Fibroblast of lung (primary cell): ENCODE measurements around the gene CAVIN3. TPM values are rescaled to one million over a fixed set of nuclear protein-coding genes. Genes with fewer than 3 reads are reported as not detected.
"Not testable (repeated sequence)": the region's sequence is repeated elsewhere in the genome, so short reads cannot be mapped to it uniquely, and the experiment has no call there.

ENCODE experiments used
- DNase-seq, 2 donors: peaks; one replicate each; pipeline versions ENCODE4 v3.0.0 to v3.0.0-alpha.2; 2010; ENCODE audit warnings: low read depth in 2 of 2
- H2AFZ ChIP-seq: 2 replicates; pipeline ENCODE4 v1.5.1; 2012; ENCODE audit warnings: low read length, control low read depth, inconsistent platforms
- H3K27ac ChIP-seq: 2 replicates; pipeline ENCODE4 v1.5.1; 2011; ENCODE audit warnings: low read length, control low read depth; ENCODE audit not compliant: insufficient read depth
- H3K27me3 ChIP-seq: 2 replicates; pipeline ENCODE4 v1.5.1; 2011; ENCODE audit warnings: mild to moderate bottlenecking, low read length; ENCODE audit not compliant: control insufficient read depth, insufficient read depth
- H3K36me3 ChIP-seq: 2 replicates; pipeline ENCODE4 v1.5.1; 2011; ENCODE audit warnings: low read length; ENCODE audit not compliant: control insufficient read depth, insufficient read depth
- H3K4me1 ChIP-seq: 2 replicates; pipeline ENCODE4 v1.5.1; 2011; ENCODE audit warnings: low read length; ENCODE audit not compliant: control insufficient read depth, insufficient read depth; ENCODE audit errors: extremely low read depth
- H3K4me2 ChIP-seq: 2 replicates; pipeline ENCODE4 v1.5.1; 2011; ENCODE audit warnings: low read length, control low read depth; ENCODE audit not compliant: insufficient read depth; ENCODE audit errors: extremely low read depth
- H3K4me3 ChIP-seq, 4 experiments: fragments of 200-600 bp in 1 of 4; sonication (generic) in 1 of 4; replicated peaks in 1 of 4; 2 replicates each; pipeline ENCODE4 v1.5.1; 2011 to 2016; ENCODE audit warnings: low read length in 4 of 4, low read depth in 3 of 4, mild to moderate bottlenecking in 3 of 4, control low read depth in 2 of 4, inconsistent platforms in 1 of 4, mixed read lengths in 1 of 4; ENCODE audit not compliant: insufficient read depth in 1 of 4; ENCODE audit errors: control extremely low read depth in 1 of 4
- H3K79me2 ChIP-seq: 2 replicates; pipeline ENCODE4 v1.5.1; 2012; ENCODE audit warnings: mild to moderate bottlenecking, low read length, inconsistent platforms; ENCODE audit not compliant: control insufficient read depth, insufficient read depth
- H3K9ac ChIP-seq: 2 replicates; pipeline ENCODE4 v1.5.1; 2011; ENCODE audit warnings: mild to moderate bottlenecking, low read length, control low read depth; ENCODE audit not compliant: insufficient read depth
- H3K9me3 ChIP-seq: 2 replicates; pipeline ENCODE4 v1.5.1; 2012; ENCODE audit warnings: low read depth, low read length; ENCODE audit not compliant: control insufficient read depth, insufficient read depth
- H4K20me1 ChIP-seq: 2 replicates; pipeline ENCODE4 v1.5.1; 2011; ENCODE audit warnings: low read length; ENCODE audit not compliant: control insufficient read depth, insufficient read depth; ENCODE audit errors: extremely low read depth
- CTCF ChIP-seq, 2 donors: IDR thresholded peaks in 1 of 2; conservative IDR thresholded peaks in 1 of 2; 1 replicate in 1 of 2; 2 replicates in 1 of 2; pipeline ENCODE4 v1.5.1; 2011 to 2012; ENCODE audit warnings: low read length in 2 of 2, control low read depth in 1 of 2, inconsistent platforms in 1 of 2, low read depth in 1 of 2, mild to moderate bottlenecking in 1 of 2
- EZH2 ChIP-seq: IDR thresholded peaks from 2 replicates; pipeline ENCODE4 v1.5.1; 2012; ENCODE audit warnings: low read length, control low read depth, mild to moderate bottlenecking; ENCODE audit errors: missing control alignments
- polyA plus RNA-seq, 2 donors: library from polyadenylated mRNA; depleted of rRNA in 1 of 2; stranded (reverse) in 1 of 2; unstranded in 1 of 2; fragments of >200 nt; gene quantifications; 2 replicates each; pipeline ENCODE4 v1.2.1, GENCODE V29; 2011 to 2012; ENCODE audit warnings: missing spikeins in 1 of 2
- total RNA-seq: library from RNA; depleted of rRNA; stranded (reverse); fragments of >200 nt; gene quantifications from 2 replicates; pipeline ENCODE4 v1.2.1, GENCODE V29; 2014

The CAVIN3 gene
- total and polyA plus RNA-seq, 2 donors (not counting 1 experiment from before 2014, with no cell fraction given) = 50.9 to 87.9 TPM

GRCh38 chr11:6284250-6284649 is 36.1 kb downstream of the CAVIN3 start:
- H3K4me1 ChIP-seq = no peaks in the 10 kb centered on the region
- H3K27ac ChIP-seq = no peak overlapping the region
- peaks cover 6% of the 10 kb centered on the region for H3K27me3 ChIP-seq
- H3K36me3 ChIP-seq = no peaks in the 10 kb centered on the region
- H2AFZ ChIP-seq = no peak overlapping the region
- H4K20me1 ChIP-seq = no peaks in the 10 kb centered on the region
- H3K79me2 ChIP-seq = no peaks in the 10 kb centered on the region
- DNase-seq = no peak
- H3K9ac ChIP-seq = no peak overlapping the region
- H3K9me3 ChIP-seq = no peaks in the 10 kb centered on the region
- no peak for TF ChIP-seq EZH2
- H3K4me3 ChIP-seq = no peak overlapping the region
- H3K4me2 ChIP-seq = no peak overlapping the region

GRCh38 chr11:6283453-6284023 is 36.8 kb downstream of the CAVIN3 start:
- H3K9me3 ChIP-seq = no peaks in the 10 kb centered on the region
- no peak for DNase-seq
- no peaks in the 10 kb centered on the region for H3K4me1 ChIP-seq
- no peaks in the 10 kb centered on the region for H4K20me1 ChIP-seq
- no peak overlapping the region for H2AFZ ChIP-seq
- H3K27me3 ChIP-seq = peaks cover 6% of the 10 kb centered on the region
- no peaks in the 10 kb centered on the region for H3K36me3 ChIP-seq
- H3K4me3 ChIP-seq = no peak overlapping the region
- H3K27ac ChIP-seq = no peak overlapping the region
- H3K4me2 ChIP-seq = no peak overlapping the region
- TF ChIP-seq CTCF (conservative IDR thresholded peaks at IDR 0.05 in 1 of 2, IDR thresholded peaks at IDR 0.05 in 1 of 2; ENCODE audit: low read depth in 1 of 2, low read length in 2 of 2) (no peak), EZH2 (no peak)
- H3K79me2 ChIP-seq = no peaks in the 10 kb centered on the region
- H3K9ac ChIP-seq = no peak overlapping the region

- not testable (repeated sequence) for H3K79me2 ChIP-seq, H3K27me3 ChIP-seq, H4K20me1 ChIP-seq, H3K4me2 ChIP-seq, DNase-seq, H3K9me3 ChIP-seq, H2AFZ ChIP-seq, H3K9ac ChIP-seq, H3K4me1 ChIP-seq, H3K4me3 ChIP-seq, H3K27ac ChIP-seq, H3K36me3 ChIP-seq
Measured at GRCh38 chr11:6280809-6281208, 39.5 kb downstream of the CAVIN3 start.

- Histone ChIP-seq H2AFZ (no peak overlapping the region), H3K27ac (no peak overlapping the region), H3K9ac (no peak overlapping the region), H3K4me2 (no peak overlapping the region), H4K20me1 (no peaks in the 10 kb centered on the region), H3K9me3 (no peaks in the 10 kb centered on the region), H3K79me2 (no peaks in the 10 kb centered on the region), H3K4me1 (no peaks in the 10 kb centered on the region), H3K4me3 (no peak overlapping the region), H3K36me3 (no peaks in the 10 kb centered on the region), H3K27me3 (no peaks in the 10 kb centered on the region)
- DNase-seq = no peak
- TF ChIP-seq CTCF (conservative IDR thresholded peaks at IDR 0.05 in 1 of 2, IDR thresholded peaks at IDR 0.05 in 1 of 2; ENCODE audit: low read depth in 1 of 2, low read length in 2 of 2) (no peak), EZH2 (no peak)
Measured at GRCh38 chr11:6273188-6273587, 47.1 kb downstream of the CAVIN3 start.
